Inflammatory macrophage treated with lipopolysaccharide for 4 hours (primary cell): ENCODE data around the gene FAM193B.

ENCODE experiments used
- DNase-seq: peaks from one replicate; pipeline ENCODE4 v3.0.0-alpha.2; 2020

Gene FAM193B

DNA sequence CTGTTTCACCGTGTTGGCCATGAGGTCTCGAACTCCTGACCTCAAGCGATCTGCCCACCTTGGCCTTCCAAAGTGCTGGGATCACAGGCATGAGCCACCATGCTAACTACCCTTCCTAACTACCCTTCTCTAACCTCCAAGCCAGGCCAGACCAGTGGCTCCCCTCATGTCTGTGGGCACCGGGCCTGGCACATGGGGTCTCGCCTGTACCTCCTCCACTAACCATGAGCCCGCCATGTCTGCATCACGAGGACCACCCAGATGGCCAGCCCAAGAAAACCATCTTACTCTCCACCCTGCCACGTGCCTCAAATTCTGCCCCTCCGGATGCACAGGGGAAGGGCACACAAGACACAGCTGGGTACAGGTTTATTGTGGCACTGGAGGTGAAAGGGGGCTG is 71.3 kb downstream of the FAM193B start:
- DNase-seq, result no peak

DNA sequence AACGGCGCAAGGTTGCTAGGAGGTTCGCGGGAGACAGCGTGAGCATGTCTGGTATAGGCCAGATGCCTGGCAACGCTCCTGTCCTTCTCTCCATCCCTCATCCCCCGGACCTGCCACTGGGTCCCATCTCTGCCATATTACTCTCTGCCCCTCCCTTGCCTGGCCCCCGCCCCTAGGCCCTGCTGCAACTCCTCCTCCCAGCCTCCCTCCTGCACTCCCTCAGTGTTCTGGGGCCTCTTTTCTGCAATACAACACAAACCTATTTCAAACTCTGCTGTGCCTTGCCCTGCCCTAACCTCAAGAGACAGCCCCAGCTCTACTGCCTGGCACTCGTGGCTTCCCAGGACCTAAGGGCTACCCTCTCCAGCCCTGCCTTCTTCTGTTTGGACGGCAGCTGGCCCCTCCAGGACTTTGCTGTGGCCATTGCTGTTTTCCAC is 72.0 kb downstream of the FAM193B start:
- no peak for DNase-seq

DNA sequence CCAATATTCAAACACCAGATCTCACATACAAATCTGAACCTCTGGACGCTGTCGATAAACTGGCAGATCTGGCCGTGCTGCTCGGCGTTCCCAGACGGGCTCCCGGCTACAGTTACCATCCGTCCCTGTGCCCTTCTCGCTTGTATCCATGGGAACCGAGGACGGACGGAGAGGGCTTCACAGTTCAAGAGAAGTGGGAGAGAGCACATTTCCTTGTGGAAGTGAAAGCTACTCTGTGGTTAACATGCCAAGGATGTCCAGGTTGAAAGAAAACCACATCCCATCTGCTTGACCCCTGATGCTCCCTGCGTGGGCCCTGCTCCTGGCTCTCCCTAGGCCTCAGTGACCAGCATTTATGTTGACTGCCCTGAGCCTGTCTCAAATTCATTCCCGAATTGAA is 74.6 kb downstream of the FAM193B start:
- peak; percentile 67 for DNase-seq

DNA sequence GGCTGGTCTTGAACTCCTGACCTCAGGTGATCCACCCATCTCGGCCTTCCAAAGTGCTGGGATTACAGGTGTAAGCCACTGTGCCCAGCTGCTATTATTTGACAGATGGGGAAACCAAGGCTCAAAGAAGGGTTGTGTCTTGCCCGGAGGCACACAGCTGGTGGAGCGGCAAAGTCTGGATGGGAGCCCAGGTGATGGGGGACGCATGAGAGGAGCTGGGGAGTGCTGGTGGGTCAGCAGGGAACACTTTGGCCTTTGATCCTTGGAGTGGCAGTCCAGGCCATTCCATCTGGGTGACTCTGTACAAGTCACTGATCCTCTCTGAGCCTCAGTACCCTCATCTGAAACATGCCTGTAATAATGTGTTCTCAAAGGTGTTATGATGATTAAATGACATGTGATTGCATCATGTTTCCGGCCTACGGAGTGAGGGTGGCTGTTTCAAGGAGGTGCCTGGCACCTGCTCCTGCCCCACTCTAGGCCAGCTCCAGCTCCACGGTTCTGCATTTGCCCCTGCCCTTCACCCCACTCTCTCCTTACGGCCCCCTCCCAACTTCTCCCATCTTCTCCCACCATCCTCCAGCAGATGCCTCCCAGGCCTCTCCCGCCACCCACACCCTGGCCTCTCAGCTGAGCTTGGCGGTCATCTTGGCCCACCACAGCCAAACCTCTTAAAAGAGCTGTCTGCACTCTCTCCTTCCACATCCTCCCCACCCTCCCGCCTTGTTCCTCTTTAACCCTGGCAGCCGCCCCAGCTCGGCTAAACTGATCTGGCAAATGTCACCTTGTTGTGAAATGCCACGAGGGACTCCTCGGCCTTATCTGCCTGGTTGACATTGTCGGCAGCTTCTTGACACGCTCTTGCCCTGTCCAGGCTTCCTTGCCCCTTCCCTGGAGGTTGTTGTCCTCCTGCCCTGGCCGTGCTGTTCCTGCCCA is 75.4 kb downstream of the FAM193B start:
- DNase-seq, result peak; percentile 86

DNA sequence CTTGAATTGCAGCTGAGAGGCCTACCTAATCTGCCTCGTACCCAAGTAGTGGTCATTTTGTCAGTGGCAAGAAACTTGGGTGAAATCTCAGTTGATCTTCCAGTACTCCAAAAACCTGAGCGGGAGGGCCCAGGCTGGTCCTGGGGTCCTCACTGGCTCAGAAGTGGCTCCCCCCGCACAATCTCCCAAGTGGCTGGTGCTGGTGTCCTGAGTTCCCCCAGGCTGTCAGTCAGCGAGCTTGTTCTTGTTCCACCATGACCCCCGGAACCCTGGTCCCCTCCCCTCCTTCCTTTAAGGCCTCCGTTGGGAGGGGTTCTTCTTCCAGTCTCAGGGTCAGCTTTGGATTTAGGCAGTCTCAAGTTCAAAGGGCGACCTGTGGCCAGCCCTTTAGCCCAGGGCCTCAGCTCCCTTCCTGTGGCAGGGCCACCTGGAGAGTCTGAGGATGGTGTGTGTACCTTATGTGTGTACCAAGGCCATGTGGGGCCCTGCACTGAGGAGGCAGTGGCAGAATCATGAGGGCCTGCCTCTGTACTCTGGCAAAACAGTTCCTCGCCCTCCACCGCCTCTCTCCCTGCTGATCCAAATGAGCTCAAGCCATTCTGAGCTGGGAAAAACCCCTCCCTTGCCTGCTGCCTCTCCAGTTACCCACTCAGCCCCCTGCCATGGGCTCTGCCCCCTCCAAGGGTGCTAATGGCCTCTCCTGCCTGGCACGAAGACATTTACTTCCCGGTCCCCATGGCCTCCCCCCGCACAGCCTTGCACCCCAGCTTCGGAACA is 76.5 kb downstream of the FAM193B start:
- no peak for DNase-seq

DNA sequence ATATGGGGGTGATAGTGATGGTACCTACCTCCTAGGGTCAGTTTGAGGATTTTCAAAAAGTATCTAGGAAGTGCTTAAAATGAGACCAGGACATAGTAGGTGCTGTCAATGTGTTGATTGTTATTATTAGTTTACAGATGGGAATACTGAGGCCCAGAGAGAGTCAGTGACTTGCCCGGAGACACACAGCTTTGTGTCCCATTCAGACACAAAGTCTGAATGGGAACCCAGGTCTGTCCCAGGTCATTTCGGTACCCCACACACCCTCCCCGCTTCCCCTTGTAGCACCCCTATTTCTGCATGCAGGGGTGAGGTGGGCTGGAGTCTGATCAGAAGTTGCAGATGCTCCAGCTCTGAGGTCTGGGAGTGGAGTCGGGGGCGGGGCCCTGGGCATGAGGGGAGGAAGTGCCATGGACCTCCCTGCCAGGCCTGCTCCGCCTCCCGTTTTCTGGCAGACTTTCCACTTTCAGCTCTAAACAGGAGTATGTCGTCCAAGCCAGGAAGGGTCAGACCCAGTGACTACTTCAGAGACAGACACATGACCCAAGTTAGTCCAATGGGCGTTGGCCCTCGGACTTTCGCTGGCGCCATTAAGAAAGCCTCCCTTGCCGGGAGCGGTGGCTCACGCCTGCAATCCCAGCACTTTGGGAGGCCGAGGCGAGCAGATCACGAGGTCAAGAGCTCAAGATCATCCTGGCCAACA is 77.7 kb downstream of the FAM193B start:
- DNase-seq, result no peak

DNA sequence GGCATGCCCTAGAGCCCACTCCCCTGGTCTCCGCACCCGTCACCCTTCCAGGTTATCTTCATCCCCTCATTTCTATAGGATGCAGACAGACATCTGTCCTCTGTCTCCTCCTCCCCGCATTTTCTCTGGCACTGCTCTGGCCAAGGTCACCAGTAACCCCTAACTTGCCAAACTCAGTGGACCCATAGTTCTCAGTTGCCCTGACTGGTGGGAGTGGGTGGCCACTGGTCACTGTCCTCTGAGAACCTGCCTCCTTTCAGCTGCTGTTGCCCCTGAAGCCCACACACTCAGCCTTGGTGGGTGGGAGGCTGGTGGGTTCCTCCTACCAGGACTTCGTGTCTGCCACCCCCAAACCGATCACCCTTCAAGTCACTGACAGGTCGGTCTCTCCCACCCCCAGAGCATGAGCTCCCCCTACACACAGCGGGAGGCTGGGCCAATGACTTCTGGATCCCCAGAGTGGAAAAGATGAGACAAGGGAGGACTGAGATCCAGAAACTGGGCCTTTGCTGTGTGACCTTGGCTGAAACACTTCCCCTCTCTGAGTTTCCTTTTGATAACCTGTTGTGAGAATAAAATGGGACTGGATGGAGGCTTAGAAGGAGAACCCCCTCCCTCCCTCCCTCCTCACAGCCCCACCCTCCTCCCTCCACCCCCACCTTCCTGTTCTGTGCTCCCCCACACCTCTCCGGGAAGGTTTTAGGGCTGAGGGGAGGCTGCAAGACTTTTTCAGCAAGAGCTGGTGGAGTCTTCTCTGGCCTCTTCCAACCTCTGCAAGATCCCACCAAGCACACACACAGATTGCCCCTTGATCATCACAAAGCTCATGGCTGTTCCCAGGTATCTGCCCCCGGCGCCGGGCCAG is 78.6 kb downstream of the FAM193B start:
- DNase-seq, result no peak

DNA sequence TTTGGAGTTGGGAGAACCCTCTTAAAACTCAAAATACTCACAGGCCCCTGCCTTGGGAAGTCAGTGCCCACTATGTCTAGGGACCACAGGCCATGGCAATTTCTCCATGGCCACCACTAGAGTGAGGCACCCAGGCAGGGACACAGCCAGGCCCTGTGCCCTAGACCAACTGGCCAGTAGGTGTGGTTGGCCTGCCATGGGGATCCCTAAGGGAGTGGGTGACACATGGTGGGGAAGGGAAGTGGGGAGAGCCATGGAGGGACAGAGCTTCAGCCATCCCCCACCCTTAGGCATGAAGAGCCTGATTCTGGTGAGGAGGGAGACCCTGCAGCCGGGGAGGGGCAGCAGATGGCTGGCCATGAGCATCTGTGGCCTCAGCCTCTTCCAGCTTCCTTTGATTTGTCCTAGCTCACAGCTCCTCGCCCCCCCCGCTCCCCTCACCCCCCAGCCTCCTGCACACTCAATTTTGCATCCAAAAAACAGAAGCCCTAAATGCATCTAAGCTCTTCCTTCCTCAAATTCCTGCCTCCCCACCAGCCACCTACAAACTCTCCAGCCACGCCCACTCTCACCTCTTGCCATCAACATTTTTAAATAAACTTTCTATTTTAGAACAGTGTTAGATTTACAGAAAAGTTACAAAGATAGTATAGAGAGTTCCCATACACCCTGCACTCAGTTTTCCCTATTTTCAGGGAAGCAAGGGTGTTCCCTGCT is 79.4 kb downstream of the FAM193B start:
- DNase-seq, result no peak

DNA sequence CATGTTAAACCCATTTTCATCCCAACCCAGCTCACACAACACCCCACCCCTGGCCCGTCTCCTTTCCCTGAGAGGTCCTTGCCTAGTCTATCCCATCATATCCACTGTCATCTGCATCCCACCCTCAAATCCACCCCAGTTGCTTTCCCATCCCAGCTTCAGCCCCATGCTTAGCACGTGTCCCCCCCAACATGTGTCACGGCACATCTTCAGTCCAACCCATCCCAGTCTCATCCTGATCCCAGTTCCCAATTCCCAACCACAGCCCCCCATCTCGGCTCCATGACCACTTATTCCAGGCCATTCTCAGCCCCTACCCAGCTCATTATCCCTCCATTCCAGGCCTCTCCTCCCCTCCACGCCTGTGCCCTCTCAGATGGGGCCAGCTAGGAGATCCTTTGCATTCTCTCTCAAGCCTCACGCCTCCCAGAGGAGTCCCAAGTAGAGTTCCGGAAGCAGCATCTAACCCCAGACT is 80.3 kb downstream of the FAM193B start:
- no peak for DNase-seq

DNA sequence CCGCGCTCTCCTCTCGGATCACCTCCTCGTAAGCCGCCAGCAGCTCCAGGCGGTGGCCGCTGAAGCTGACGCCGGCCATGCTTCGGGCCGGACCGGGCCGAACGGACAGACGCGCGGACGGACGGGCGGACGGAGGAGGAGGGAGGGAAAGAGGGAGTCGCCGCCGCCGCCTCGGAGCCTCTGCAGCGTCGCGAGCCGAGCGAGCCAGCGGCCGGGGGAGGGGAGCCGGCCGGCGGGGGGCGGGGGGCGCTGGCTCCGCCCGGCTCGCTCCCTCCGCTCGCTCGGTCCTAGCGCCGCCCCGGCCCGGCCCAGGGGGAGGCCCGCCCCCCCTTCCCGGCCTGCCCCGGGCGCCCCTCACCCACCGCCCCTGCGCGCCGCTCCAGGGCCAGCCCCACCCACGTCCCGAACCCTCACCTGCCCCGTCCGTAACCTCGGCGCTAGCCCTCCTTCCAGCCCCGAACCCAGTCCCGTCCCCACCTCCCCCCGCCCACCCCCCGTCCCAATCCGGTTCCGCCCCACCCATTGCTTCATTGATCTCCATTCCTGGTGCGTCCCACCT is 80.8 kb downstream of the FAM193B start, which contains the start of gene DBN1:
DBN1 (minus strand) TSS at position 192 of the 559 bp plus-strand sequence; CDS start at position 79, 113 bp downstream.
- DNase-seq, result no peak

DNA sequence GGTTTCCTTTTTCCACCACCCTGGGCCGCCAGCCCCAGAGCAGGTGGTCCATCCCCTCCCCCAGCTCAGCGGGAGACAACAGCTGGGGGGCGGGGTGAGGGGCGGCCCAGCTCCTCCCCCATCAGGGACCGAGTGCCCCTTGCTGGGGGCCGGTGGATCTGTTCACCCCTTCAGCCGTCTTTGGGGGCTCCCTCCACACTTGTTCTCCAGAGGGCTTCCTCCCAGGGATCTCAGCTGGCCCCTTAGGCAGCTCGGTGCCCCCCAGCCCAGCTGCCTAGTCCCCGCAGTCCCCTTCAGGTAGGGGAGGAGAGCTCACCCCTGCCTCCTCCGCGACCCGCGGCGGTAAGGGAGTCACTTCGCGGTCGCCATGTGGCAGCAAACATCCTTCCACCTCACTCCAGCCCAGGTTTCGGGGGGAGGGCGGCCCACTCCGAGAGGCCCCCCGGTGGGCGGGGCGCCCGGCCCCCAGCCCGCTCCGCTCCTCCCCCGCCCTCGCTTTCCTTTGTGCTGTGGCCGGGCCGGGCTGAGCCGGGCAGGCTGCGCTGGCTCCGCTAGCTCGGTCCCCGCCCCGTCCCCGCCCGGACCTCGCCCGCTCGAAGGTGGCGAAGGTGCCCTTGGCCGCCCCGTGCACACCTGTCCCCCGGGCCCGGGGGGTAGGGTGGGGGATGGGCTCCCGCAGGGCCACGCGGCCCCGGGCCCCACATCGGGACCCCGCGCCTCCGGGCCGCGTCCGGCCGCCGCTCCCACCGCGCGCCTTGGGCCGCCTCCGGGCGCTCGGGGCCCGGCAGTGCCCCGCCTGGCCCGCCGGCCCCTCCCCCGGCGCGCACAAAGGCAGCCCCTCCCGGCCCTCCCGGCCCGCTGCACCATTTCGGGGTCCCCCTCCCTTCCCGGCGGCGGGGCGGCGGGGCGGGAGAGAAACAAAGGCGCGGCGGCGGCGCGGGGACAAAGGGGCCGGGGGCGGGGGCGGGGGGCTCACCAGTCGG is 81.6 kb downstream of the FAM193B start:
- DNase-seq, result no peak

DNA sequence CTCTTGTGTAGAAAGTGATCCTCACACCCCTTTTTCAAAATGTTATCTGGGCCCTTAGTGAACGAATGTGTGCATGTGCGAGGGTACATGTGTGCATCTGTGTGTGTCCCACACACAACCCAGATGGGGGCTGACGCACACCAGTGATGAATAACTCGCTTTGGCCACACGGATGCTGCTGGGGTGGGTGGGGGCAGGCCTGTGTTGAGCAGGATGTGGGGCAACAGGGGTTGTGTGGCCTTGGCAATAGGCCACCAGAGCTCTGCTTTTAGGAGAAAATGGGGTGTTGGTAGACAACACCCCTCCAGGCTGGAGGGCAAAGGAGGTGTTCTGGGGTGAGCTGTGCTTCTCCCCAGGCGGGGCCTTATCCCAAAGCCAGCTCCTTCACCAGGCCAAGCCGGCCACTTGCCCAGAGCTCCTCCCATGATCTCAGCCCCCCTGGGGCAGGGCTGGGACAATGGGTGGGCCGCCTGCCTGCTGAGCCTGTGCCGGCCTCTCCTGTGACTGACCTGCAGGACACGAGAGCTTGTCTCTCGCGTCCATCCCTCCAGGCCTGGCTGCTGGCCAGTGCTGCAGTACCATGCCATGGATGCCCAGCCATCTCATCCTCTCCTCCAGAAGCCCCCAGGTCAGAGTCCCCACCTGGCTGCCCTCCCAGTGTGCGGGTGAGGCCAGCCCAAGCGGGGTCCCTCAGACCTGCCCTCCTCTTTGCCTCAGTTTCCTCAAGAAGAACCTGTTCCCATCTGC is 82.6 kb downstream of the FAM193B start:
- DNase-seq, result no peak

DNA sequence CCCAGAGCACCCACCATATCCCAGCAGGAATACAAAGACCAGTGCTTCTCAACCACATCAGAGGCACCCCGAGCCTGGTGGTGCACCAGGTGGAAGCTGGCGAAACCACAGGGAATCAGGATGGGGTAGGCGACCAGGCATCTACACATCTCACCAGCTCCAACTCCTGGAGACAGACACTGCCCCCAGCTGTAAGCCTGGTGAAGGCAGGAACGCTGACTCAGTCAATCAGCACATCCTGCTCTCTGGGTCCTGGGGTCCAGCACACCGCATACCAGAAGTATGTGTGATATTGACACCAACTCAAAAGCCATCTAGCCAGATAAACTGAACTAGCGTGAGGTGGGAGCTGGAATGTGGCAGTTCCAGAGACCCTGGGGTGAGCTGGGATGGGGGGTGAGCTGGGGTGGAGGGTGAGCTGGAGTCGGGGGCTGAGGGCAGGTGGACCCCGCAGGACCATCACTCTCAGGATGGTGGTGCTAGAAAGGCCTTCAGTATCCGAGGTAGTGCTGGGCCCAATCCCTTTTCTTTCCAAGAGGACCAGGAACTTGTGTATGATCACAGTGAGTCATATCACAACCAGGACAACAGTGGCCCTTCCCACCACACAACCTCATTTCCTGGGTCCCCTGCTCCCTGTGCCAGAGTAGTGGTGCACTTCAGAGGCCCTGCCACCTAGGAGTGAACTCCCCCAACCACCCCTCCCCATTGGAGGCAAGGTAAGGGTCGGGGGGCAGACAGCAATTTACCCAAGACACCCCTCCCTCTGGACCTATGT is 83.4 kb downstream of the FAM193B start:
- no peak for DNase-seq
